Hepatocyte (in vitro differentiated cells): ENCODE results near the gene MCM7.

Source experiments
- CTCF ChIP-seq: fragments of 200-600 bp; sonication (generic); IDR thresholded peaks from 2 replicates; pipeline ENCODE4 v1.5.1; 2016; ENCODE audit warnings: antibody characterized with exemption, mild to moderate bottlenecking; ENCODE audit not compliant: poor library complexity
- EZH2 ChIP-seq: fragments of 200-600 bp; sonication (generic); IDR thresholded peaks from 2 replicates; pipeline ENCODE4 v1.6.1; 2016; ENCODE audit warnings: antibody characterized with exemption, mild to moderate bottlenecking, borderline replicate concordance
- EZH2phosphoT487 ChIP-seq: fragments of 200-600 bp; sonication (generic); IDR thresholded peaks from one replicate; pipeline ENCODE4 v1.6.1; 2018; ENCODE audit warnings: antibody characterized with exemption, mild to moderate bottlenecking, low read depth, moderate library complexity; ENCODE audit not compliant: unreplicated experiment, severe bottlenecking

- TF ChIP-seq CTCF (no peak), EZH2 (no peak), EZH2phosphoT487 (no peak)
These were observed 1.7 kb downstream of the MCM7 start for GRCh38 chr7:100099452-100099851.
